ENCODE measurements around the gene SLC9A9.

Gene SLC9A9

GRCh38 chr3:143840636-143841035, 7.6 kb downstream of the SLC9A9 start:
- DNase-seq: no peak

GRCh38 chr3:143839980-143840379, 8.3 kb downstream of the SLC9A9 start:
- no peak for DNase-seq

- no peak for DNase-seq
Measured at GRCh38 chr3:143837076-143837475, 11.2 kb downstream of the SLC9A9 start.

GRCh38 chr3:143835312-143835711, 13.0 kb downstream of the SLC9A9 start:
- no peak for DNase-seq

GRCh38 chr3:143832433-143832832, 15.8 kb downstream of the SLC9A9 start:
- no peak for DNase-seq

- DNase-seq: no peak
Measured at GRCh38 chr3:143831994-143832393, 16.3 kb downstream of the SLC9A9 start.

GRCh38 chr3:143831208-143831607, 17.1 kb downstream of the SLC9A9 start:
- no peak for DNase-seq

GRCh38 chr3:143830786-143831185, 17.5 kb downstream of the SLC9A9 start:
- DNase-seq: no peak

GRCh38 chr3:143830063-143830462, 18.2 kb downstream of the SLC9A9 start:
- DNase-seq: no peak

GRCh38 chr3:143827425-143827824, 20.8 kb downstream of the SLC9A9 start:
- no peak for DNase-seq

- no peak for DNase-seq
Measured at GRCh38 chr3:143826296-143826695, 22.0 kb downstream of the SLC9A9 start.

GRCh38 chr3:143825513-143825912, 22.8 kb downstream of the SLC9A9 start:
- DNase-seq: no peak

- DNase-seq: no peak
Measured at GRCh38 chr3:143824735-143825385, 23.4 kb downstream of the SLC9A9 start.

GRCh38 chr3:143822798-143823197, 25.5 kb downstream of the SLC9A9 start:
- DNase-seq: no peak

GRCh38 chr3:143822374-143822773, 25.9 kb downstream of the SLC9A9 start:
- DNase-seq: no peak

GRCh38 chr3:143821862-143822261, 26.4 kb downstream of the SLC9A9 start:
- no peak for DNase-seq

GRCh38 chr3:143820466-143821221, 27.6 kb downstream of the SLC9A9 start:
- DNase-seq: no peak

- no peak for DNase-seq
Measured at GRCh38 chr3:143819890-143820289, 28.4 kb downstream of the SLC9A9 start.

GRCh38 chr3:143814443-143814889, 33.8 kb downstream of the SLC9A9 start:
- DNase-seq: no peak

GRCh38 chr3:143812481-143812880, 35.8 kb downstream of the SLC9A9 start:
- no peak for DNase-seq

GRCh38 chr3:143811602-143812001, 36.7 kb downstream of the SLC9A9 start:
- DNase-seq: no peak

GRCh38 chr3:143810953-143811265, 37.4 kb downstream of the SLC9A9 start:
- no peak for DNase-seq

GRCh38 chr3:143810166-143810952, 37.9 kb downstream of the SLC9A9 start:
- DNase-seq: no peak

- DNase-seq: no peak
Measured at GRCh38 chr3:143809121-143809621, 39.1 kb downstream of the SLC9A9 start.

Data from DMS79 treated with DMSO at 0.1 percent for 48 hours (cell line).